PFSK-1 (cell line): Measurements from ENCODE around the gene ZSCAN5A.

Experiments used
- FOXP2 ChIP-seq: optimal IDR thresholded peaks from 2 replicates; pipeline ENCODE3; 2011; ENCODE audit warnings: borderline replicate concordance, control low read depth, inconsistent platforms; ENCODE audit not compliant: insufficient read depth; ENCODE audit errors: extremely low read length, extremely low read depth
- POLR2AphosphoS5 ChIP-seq: IDR thresholded peaks from 2 replicates; pipeline ENCODE4 v1.6.1; 2012; ENCODE audit warnings: low read depth, mild to moderate bottlenecking, control low read depth, low read length, moderate library complexity
- REST ChIP-seq, 2 experiments: IDR thresholded peaks; 2 replicates each; pipeline versions ENCODE4 v1.6.1 to v1.8.0; 2011 to 2012; ENCODE audit warnings: low read depth in 2 of 2, low read length in 2 of 2, control low read depth in 1 of 2, inconsistent platforms in 1 of 2, mild to moderate bottlenecking in 1 of 2, moderate library complexity in 1 of 2; ENCODE audit not compliant: insufficient read depth in 1 of 2
- SIN3A ChIP-seq: IDR thresholded peaks from 2 replicates; pipeline ENCODE4 v1.6.1; 2012; ENCODE audit warnings: mild to moderate bottlenecking, low read length, moderate library complexity, borderline replicate concordance; ENCODE audit not compliant: insufficient read depth
- TAF1 ChIP-seq: IDR thresholded peaks from 2 replicates; pipeline ENCODE4 v1.6.1; 2012; ENCODE audit warnings: low read length, control low read depth, borderline replicate concordance; ENCODE audit not compliant: insufficient read depth

GRCh38 chr19:56348289-56348877, 33.7 kb upstream of the ZSCAN5A start:
- TF ChIP-seq TAF1 (no peak), POLR2AphosphoS5 (no peak), REST (IDR thresholded peaks at IDR 0.05; ENCODE audit: insufficient read depth in 1 of 2, low read depth in 2 of 2, low read length in 2 of 2) (no peak), SIN3A (no peak), FOXP2 (no peak)
